PFSK-1 (cell line): ENCODE data around the gene MAP2.

Source experiments
- POLR2AphosphoS5 ChIP-seq: IDR thresholded peaks from 2 replicates; pipeline ENCODE4 v1.6.1; 2012; ENCODE audit warnings: low read depth, mild to moderate bottlenecking, control low read depth, low read length, moderate library complexity
- REST ChIP-seq, 2 experiments: IDR thresholded peaks; 2 replicates each; pipeline versions ENCODE4 v1.6.1 to v1.8.0; 2011 to 2012; ENCODE audit warnings: low read depth in 2 of 2, low read length in 2 of 2, control low read depth in 1 of 2, inconsistent platforms in 1 of 2, mild to moderate bottlenecking in 1 of 2, moderate library complexity in 1 of 2; ENCODE audit not compliant: insufficient read depth in 1 of 2
- SIN3A ChIP-seq: IDR thresholded peaks from 2 replicates; pipeline ENCODE4 v1.6.1; 2012; ENCODE audit warnings: mild to moderate bottlenecking, low read length, moderate library complexity, borderline replicate concordance; ENCODE audit not compliant: insufficient read depth
- TAF1 ChIP-seq: IDR thresholded peaks from 2 replicates; pipeline ENCODE4 v1.6.1; 2012; ENCODE audit warnings: low read length, control low read depth, borderline replicate concordance; ENCODE audit not compliant: insufficient read depth

GRCh38 chr2:209536363-209536762, 112.5 kb downstream of the MAP2 start:
- TF ChIP-seq REST (IDR thresholded peaks at IDR 0.05; ENCODE audit: insufficient read depth in 1 of 2, low read depth in 2 of 2, low read length in 2 of 2) (no peak), POLR2AphosphoS5 (no peak), TAF1 (no peak), SIN3A (no peak)
